Measurements from ENCODE around the gene CMC2. TPM values are rescaled to one million over a fixed set of nuclear protein-coding genes. Genes with fewer than 3 reads are reported as not detected.

Gene CMC2
- total and polyA plus RNA-seq, 7 donors, result 35.2 to 136 (median 54.6) TPM

DNA sequence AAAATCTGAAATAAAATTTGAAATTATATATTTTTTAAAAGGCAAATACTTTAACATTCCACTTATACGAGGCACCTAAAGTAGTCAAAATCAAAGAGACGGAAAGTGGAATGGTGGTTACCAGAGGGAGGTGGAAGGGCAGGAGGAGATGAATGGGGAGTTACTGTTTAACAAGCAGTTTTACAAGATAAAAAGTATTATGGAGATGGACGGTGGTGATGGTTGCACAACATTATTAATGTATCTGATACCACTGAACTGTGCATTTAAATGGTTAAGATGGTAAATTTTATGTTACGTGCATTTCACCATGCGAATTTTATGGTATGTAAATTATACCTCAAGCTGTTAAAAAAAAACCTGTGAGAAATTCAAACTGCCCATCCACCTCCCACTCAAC is 5.4 kb downstream of the CMC2 start:
- no peaks in the 10 kb centered on the region for H3K9me3 ChIP-seq
- TF ChIP-seq EP300 (IDR thresholded peaks at IDR 0.05) (no peak), POLR2A (IDR thresholded peaks at IDR 0.05) (no peak), POLR2AphosphoS5 (IDR thresholded peaks at IDR 0.05) (no peak)
- TF ChIP-seq, protein P1, sequence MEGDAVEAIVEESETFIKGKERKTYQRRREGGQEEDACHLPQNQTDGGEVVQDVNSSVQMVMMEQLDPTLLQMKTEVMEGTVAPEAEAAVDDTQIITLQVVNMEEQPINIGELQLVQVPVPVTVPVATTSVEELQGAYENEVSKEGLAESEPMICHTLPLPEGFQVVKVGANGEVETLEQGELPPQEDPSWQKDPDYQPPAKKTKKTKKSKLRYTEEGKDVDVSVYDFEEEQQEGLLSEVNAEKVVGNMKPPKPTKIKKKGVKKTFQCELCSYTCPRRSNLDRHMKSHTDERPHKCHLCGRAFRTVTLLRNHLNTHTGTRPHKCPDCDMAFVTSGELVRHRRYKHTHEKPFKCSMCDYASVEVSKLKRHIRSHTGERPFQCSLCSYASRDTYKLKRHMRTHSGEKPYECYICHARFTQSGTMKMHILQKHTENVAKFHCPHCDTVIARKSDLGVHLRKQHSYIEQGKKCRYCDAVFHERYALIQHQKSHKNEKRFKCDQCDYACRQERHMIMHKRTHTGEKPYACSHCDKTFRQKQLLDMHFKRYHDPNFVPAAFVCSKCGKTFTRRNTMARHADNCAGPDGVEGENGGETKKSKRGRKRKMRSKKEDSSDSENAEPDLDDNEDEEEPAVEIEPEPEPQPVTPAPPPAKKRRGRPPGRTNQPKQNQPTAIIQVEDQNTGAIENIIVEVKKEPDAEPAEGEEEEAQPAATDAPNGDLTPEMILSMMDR (IDR thresholded peaks at IDR 0.05), result no peak
- no peaks in the 10 kb centered on the region for H3K36me3 ChIP-seq
- H3K27ac ChIP-seq, result no peak overlapping the region
- WGBS, 2 donors, result 29 to 61% methylated on average over 5 of the region's 5 CpGs
- DNase-seq, result no peak
- H3K4me1 ChIP-seq, result peaks cover 0 to 34% (median 26%) of the 10 kb centered on the region in 4 donors
- H3K4me3 ChIP-seq, result no peak overlapping the region
- H3K27me3 ChIP-seq, result no peaks in the 10 kb centered on the region
- intact Hi-C loops (cut with DNase I), result no loop called here

DNA sequence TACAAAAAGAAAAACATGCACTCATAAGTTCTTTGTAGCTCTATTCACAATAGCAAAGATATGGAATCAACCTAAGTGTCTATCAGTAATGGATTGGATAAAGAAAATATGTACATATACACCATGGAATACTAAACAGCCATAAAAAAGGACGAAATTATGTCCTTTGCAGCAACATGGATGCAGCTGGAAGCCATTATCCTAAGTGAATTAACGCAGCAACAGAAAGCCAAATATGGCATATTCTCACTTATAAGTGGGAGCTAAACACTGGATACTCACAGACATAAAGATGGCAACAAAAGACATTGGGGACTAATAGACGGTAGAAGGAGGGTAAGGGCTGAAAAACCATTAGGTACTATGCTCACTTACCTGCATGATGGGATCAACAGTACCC is 5.8 kb downstream of the CMC2 start:
- Histone ChIP-seq H3K9me3 (no peaks in the 10 kb centered on the region), H3K36me3 (no peaks in the 10 kb centered on the region), H3K4me1 (peaks cover 0 to 33% (median 26%) of the 10 kb centered on the region in 4 donors), H3K27me3 (no peaks in the 10 kb centered on the region), H3K27ac (no peak overlapping the region), H3K4me3 (no peak overlapping the region)
- 94 to 97% methylated on average over 3 of the region's 3 CpGs for WGBS, 2 donors
- DNase-seq, result no peak
- intact Hi-C loops (cut with DNase I), result no loop called here
- TF ChIP-seq EP300 (IDR thresholded peaks at IDR 0.05) (no peak), POLR2AphosphoS5 (IDR thresholded peaks at IDR 0.05) (no peak), POLR2A (IDR thresholded peaks at IDR 0.05) (no peak)
- TF ChIP-seq, protein P1 (IDR thresholded peaks at IDR 0.05), result no peak

DNA sequence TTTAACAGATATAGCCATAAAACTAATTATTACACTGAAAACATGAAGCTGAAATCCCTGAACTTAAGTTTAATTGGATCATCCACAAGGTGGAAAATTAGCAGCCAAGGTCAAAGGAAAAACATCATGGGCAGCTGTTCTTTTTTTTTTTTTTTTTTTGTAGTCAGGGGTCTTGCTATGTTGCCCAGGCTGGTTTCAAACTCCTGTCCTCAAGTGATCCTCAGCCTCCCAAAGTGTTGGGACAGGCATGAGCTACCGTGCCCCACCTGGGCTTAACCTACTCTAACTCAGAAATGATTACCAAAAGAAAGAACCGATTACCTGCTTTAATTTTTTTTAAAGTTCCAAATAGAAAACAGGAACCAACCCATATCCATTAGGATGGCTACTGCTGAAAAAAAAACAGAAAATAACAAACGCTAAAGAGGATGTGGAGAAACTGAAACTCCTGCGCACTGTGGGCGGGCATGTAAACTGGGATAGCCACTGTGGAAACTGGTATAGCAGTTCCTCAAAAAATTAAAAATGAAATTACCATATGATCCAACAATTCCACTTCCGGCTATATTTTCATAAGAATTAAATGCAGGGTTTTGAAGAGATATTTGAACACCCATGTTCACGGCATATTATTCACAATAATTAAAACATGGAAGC is 8.6 kb downstream of the CMC2 start:
- TF ChIP-seq EP300 (IDR thresholded peaks at IDR 0.05) (no peak), POLR2A (IDR thresholded peaks at IDR 0.05) (no peak), POLR2AphosphoS5 (IDR thresholded peaks at IDR 0.05) (no peak)
- TF ChIP-seq, protein P1 (IDR thresholded peaks at IDR 0.05), result no peak

DNA sequence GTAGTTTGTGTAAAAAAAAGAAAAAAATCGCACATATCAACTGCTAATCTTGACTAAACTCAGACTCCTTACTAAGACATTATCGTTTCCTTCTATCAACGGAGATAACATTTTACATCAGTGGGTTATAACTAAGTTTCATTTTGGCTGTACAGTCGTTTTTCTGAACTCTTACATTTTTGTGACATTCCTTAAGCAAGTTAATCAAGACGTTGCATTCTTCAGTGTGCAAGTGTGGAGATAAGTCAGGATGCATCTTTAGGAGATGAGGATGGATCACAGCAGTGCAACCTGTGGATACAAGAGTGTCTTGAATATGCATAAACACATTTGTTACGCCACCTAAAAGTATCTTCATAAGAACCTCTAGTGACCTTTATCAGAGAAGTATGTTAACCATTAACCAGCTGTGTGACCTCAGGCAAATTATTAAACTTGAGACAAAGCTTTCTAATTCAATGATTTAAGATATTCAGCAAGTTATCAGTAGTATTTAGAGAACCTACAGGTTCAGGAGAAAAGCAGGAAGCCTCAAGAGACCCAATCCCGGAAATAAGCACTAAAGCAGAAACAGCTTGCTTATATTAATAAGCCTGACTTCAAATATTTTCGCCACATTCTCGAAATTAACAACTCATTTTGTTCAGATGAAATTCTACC is 9.4 kb downstream of the CMC2 start:
- intact Hi-C loops (cut with DNase I), result no loop called here
- H3K4me3 ChIP-seq, result peak overlapping the region in 3 of 4 donors; percentile 1 to 22 (median 20)
- H3K27me3 ChIP-seq, result no peaks in the 10 kb centered on the region
- TF ChIP-seq POLR2AphosphoS5 (IDR thresholded peaks at IDR 0.05) (no peak), EP300 (IDR thresholded peaks at IDR 0.05) (no peak), POLR2A (IDR thresholded peaks at IDR 0.05) (no peak)
- TF ChIP-seq, protein P1 (IDR thresholded peaks at IDR 0.05), result no peak
- 4 to 13% methylated on average over 9 of the region's 9 CpGs for WGBS, 2 donors
- no peak for DNase-seq
- no peaks in the 10 kb centered on the region for H3K9me3 ChIP-seq
- no peaks in the 10 kb centered on the region for H3K36me3 ChIP-seq
- H3K4me1 ChIP-seq, result peaks cover 0 to 16% (median 6%) of the 10 kb centered on the region in 4 donors
- peak overlapping the region in 3 of 4 donors; percentile 6 to 22 (median 19) for H3K27ac ChIP-seq

More for the DNA sequence above, 8.6 kb downstream of the CMC2 start:
- intact Hi-C loops (cut with DNase I), result no loop called here
- Histone ChIP-seq H3K4me3 (peak overlapping the region in 1 of 4 donors; percentile 20), H3K4me1 (peaks cover 0 to 16% (median 6%) of the 10 kb centered on the region in 4 donors), H3K27me3 (no peaks in the 10 kb centered on the region), H3K36me3 (no peaks in the 10 kb centered on the region), H3K27ac (no peak overlapping the region), H3K9me3 (no peaks in the 10 kb centered on the region)
- 89 to 93% methylated on average over 7 of the region's 7 CpGs for WGBS, 2 donors
- no peak for DNase-seq

All from sigmoid colon (tissue), 7 donors.